Cortex of kidney (tissue), 1 donor: Measurements from ENCODE around the gene YIPF5.

ENCODE experiments used
- DNase-seq: peaks from one replicate; lab custom pipeline; 2025; lab: John Stamatoyannopoulos, UW

YIPF5 gene

DNA sequence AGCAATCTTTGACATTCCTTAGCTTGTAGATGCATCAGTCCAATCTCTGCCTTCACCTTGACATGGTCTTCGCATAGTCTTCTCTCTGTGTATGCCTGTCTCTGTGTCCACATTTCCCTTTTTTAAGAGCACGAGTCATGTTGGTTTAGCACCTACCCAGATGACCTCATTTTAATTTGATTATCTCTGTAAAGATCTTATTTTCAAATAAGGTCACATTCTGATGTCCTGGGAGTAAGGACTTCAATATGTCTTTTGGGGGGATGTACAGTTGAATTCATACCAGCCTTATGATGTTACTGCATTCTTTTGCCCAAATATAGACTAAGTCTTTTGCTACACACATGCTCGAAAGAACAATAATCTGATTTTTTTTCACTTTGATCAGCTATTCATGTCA lies 7.1 kb upstream of the YIPF5 start:
- no peak for DNase-seq

DNA sequence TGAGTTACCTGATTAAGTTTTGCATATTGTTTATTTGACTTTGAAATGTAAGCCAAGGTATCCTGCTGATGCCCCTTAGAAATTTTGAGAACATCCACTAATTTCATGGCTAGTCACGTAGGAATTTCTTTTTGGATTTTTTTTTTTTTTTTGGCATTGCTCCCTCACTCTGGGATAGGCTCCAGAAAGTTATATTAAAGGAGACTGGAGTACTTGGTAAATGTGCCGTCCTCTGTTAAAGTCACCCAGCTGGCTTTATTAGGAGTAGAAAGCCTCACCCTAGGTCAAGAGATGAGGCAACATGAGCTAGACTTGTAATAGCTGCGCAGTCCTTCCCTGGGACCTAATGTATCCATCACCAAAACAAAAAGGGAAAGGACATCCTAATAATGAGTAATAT lies 3.3 kb upstream of the YIPF5 start:
- DNase-seq: no peak

DNA sequence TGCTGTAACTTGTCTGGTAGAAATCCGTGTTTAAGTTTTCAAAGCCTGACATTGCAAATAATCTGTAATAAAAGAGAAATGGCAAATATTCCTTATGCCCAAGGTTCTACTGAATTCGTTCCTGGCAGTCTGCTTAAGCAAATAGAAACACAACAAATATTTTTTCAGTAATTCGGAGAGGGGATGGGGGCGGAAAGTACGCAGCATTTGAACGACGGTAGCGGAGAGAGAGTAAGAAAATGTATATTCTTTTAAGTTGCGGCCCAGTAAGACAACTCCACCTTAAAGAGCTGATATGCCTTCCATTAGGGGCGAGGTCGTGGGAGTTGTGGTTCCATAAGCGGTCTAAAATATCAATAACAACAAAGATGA lies 569 bp downstream of the YIPF5 start:
- no peak for DNase-seq

DNA sequence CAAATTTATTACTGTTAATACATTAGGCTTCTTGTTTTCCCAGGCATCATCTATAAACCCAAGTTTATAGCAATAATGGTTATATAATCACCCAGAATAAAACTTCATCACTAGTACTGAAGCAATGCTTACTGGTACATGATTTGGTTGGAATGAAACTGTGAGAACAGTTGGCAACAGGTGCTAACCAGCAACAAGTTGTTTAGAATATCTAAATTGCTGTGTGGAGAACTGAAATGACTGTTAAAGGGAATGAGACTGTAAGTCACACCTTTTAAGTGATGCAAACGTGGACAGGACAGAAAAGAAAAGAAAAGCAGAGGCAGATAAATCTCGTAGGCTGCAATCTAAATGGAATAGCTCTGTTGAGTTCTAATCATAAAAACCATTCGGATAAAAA lies 2.5 kb downstream of the YIPF5 start:
- no peak for DNase-seq

DNA sequence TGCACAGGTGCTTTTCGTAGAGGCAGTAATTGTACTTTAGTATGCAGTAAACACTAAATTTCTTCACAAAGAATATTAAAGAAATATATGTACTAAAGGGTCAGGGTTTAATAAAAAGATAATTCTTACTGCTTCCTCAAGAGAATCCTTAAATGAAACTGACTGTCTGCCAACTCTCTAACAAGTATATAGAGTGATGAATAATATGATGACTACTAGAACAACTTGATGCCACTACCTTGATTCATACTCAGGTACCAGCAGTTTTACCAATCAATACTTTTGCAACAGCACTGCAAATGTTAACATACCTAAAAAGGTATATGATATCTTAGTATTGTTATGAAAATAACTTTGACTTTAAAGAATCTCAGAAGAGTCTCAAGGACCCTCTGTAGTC lies 3.8 kb downstream of the YIPF5 start:
- DNase-seq: no peak

DNA sequence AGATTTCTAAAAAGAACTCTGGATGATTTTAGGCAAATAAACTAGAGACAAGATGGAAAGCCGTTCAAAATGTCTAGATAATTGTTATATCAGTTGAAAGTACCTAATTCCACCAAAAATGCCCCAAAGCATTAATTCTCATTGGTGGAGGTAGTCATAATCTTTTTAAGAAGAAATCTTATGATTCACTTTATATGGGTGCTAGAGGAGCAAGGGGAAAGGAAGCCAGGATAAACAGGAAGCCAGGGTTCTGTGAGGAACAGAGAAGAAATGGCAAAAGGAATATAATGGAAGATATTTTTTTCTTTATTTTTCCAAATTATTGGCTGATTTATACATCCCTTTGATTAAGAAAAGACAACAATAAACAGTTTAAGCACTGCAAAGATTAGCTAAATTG lies 7.8 kb downstream of the YIPF5 start:
- no peak for DNase-seq

DNA sequence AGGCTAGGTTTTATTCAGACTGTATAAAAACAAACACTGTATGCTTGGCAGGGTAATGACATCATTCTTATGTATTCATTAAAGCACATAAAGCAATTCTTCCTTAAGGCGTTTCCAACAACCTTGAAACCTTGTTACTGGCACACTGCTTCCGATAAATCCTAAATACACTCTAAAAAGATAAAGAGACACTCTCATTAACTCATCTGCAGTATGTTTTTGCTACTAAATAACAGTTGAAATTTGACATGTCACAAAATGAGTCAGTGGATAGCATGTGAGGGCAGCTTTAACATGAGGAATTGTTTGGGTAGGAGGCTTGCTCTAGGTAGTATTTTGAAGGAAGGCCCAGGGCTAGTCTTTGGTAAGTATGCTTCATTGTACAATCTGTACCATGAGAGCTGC lies 13.7 kb downstream of the YIPF5 start:
- no peak for DNase-seq

DNA sequence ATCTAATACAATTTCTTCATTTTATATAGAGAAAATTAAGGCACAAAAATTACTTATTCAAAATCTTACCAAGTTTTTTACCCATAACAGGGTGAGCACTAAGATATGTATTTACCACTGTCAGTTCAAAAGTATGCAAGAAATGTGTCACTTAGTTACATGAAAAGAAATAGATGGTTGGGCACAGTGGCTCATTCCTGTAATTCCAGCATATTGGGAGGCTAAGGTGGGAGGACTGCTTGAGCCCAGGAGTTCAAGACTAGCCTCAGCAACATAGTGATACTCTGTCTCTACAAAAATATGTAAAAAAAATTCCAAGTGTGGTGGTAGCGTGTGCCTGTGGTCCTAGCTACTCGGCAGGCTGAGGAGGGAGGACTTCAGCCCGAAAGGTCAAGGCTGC lies 19.4 kb downstream of the YIPF5 start:
- DNase-seq: no peak

DNA sequence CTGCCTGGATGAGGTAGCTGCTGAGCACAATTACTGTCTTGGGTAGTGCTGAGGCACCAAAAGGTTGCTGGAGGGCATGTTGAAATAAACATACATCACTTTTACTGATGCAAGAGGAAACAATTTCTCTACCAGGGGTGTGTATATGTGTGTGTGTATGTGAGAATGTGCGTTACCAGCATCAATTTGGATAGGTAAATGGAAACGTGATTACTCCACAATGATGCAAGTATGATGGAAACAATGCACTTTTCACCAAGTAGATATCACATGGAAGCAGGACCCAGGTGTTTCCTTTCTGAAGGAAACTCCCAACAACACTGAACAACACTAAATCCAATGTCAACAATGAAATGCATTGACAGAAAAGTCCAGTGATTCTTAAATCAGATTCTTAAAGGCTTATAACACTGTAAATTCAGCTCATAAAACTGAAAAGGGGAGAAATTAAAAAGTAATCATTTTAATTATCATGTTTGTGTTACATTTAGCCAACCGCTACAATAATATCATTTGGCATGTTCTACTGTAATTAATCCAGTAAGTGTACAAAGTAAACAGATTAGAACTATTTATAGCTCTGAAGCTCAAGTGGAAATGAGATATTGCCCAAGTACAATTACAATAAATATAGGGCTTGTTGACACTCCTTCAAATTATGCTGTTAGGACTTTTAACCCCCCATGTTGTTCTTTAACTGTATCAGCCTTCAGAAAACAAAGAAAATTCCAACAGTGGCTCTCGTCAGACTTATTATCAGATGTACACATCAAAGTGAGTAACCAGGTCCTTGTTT lies 25.3 kb downstream of the YIPF5 start:
- no peak for DNase-seq

DNA sequence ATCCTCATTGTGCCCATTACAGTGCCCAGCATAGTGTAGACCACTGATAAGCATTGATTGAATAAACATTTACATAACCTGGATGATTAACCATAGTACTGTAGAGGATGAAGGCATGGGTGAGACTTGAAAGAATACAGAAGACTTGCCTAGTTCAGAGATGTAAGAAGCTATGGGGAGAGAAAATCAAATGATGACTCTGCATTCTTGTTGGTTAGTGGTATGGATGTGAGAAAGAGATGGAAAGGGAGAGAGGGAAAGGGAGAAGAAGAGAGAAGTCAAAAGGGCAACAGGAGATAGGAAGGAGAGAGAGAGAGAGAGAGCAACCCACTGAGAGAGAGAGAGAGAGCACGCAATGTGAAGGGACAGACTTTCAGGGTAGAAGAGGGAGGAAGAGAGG lies 26.8 kb downstream of the YIPF5 start:
- DNase-seq: no peak

DNA sequence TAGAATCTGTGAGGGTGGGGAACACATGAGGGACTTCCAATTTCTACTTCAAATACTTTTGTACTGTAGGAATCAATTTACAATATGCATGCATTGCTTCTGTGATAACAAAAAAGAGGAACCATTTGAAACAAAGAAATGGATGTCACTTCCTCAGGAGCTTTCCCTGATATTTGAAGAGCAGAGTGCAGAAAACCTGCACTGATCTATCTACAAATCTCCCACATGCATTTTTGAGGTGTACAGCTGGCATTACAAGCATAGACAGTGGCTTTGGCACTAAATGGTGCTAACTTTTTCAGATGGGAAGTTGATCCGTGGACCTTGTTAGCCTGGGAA lies 27.7 kb downstream of the YIPF5 start:
- DNase-seq: no peak

DNA sequence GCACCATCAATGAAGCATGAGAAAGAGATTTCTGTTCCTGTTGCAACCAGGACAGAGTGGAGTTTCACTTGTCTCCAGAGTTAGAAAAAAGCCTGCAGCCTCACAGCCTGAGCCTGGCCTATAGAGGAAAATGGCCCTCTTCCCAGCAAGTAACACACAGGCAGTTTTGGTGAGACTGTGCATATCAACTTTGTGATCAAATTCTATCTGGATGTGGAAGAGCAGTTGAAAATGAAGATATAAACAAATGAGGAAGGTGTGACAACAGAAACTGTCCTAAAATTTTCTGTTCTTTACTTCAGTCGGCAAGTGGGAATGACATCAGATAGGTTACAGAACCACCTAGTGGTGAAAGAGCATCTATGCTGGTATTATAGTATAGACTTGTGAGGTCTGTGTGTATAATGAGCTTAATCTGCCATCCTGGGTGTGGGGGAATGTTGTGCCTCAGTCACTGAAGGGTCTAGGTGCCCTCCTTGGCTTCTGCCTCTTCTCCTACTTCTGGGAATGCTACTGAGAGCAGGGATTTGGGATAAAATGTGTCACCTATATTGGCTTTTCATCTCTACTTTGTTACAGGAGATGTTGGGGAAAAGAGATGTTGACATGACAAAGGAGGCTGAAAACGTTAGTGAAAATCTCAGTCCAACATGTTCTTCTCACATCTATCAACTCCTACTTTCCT lies 28.2 kb downstream of the YIPF5 start:
- no peak for DNase-seq

DNA sequence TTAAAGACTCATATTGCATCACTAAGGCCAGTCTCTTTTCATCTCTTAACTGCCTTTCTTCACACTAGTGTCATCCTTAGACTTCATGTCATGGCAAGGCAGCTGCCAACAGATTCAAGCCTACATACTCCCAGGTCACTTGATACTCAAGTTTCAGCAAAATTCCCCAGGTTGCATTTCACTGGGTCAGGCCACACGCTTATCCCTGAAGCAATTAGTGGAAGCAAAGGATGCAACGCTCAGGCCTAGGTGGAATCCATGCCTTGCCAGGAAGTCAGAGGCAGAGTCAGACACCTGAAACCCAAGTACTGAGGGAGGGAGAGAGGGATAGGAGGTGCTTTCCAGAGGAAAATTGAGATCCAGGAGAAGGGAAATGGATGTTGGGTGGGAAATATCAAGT lies 28.9 kb downstream of the YIPF5 start:
- DNase-seq: no peak

DNA sequence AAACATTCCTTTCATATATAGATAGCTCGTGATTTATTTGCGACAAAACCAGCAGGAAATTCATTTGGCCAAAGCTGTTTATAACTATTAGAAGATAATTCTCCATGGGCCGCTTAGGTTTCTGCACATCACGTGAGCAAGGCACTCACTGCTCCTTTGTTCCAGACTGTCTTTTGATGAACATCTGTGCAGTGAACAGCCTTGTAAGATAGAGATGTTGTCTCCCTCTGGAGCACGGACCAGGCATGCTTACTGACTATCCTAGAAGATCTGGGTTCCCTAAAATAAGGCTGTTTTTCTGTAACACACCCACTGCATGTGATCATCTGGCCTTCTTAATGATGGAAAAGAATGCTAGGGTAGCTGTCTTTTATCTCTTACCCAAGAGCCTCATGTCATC lies 30.9 kb downstream of the YIPF5 start:
- no peak for DNase-seq

DNA sequence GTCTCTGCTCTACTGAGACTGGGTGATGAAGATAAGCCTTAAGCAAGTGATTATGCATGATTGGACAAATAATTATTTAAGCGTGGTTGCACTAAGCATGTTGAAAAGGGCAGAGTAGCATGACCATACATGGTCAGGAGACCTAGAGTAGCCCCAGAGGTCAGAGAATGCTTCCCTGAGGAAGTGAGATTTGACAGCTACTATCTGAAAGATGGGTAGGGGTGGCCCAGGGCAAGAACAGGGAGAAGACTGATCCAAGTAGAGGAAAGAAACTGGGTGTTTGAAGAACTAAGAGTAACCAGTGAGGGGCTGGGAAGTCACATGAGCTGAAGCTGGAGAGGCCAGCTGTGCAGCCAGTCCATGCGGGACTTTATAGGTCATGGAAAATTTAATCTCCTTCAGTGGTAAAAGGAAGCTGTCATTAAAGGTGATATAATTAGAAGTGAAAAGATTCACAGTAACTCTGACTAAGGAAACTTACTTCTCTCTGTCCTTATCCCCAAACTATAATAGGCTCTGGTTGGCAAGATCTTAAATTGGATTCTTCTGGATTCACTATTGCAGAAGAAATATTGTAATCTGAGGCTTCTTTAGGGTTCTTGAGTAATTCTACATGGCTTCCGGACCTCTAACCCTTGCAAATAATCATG lies 35.2 kb downstream of the YIPF5 start:
- DNase-seq: no peak

DNA sequence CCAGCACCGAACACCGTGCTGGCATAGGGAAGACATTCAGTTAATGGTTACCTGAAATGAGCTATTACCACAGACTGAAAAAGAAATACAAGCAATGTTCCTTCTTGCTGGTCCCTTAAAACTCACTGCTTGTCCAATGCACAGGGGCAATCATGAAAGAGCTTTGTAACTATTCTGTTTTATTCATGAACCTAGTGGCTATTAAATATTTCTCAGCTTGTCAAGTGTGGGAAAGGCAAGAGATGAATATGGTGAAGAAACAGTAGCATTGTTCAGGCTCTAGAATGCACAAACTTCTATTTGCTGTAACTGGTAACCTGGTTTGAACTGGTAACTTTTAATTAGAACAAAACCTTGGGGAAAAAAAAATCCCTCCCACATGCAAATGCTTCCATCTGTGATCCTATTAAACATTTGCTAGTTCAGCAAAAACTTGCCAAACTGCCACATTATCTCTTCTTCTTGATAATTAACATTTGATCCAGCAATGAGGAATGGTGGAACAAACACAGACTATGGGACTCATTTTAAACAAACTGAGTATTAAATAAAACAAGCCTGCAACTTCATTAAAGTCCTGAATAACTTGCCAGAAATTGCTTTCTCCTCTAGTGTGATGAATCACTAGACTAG lies 36.1 kb downstream of the YIPF5 start:
- no peak for DNase-seq

DNA sequence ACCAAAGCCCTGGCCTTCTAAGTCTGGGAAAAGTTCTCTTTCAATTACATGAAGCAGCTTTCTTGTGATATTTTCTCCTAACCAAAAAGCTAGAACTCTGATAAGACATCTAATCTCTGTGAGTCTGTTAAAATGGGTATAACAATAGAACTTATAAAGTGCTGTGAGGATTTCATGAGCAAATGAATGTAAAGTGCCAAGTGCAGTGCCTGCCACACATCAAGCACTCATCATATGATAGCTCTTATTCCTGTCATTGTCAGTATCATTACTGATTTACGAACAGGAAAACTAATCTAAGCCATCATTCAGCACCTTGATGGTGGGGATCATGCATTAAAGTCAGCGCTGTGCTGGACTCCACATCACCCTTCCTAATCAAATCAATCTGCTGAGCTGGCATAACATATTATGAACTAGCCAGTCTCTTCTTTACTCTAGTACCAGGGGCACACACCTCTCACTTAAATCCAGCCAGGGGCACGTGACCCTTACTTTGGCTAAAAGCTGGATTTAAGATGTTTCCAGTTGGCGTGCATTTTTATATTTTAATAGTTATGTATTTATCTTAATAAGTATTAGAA lies 37.3 kb downstream of the YIPF5 start:
- DNase-seq: no peak

DNA sequence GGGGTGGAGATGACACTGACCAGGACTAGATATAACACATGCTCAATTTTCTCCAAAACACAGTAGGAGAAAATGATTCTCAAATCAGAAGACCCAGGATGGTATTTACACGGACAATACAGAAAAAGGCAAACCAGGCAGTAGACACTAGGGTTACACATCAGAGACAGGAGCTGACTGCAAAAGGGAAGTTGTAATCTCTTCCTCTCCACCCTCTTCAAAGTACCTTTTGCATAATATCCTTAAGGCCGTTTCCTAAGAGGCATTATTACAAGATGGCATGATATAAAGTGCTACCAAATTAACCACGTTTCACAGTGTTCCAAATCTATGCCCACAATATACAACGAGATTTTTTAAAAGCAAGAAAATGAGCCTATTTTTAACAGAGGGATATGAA lies 39.2 kb downstream of the YIPF5 start:
- no peak for DNase-seq

DNA sequence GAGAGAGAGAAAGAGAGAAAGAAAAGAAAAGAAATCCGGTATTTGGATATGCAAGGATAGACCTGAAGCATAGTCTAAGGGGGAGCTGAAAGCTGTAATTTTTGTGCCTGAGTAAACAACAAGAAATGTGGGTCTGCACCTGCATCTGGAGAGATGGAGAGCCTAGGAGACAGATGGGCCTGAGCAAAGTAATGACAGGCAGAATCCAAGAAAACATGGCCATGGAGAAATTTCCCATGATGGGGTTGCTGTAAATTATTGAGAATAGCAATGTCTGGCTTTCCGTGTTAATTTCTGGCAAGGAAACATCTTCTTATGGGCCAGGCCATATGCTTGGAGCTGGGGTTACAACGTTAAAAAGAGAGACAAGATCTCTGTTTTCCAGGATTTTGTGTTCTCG lies 40.2 kb downstream of the YIPF5 start:
- no peak for DNase-seq

DNA sequence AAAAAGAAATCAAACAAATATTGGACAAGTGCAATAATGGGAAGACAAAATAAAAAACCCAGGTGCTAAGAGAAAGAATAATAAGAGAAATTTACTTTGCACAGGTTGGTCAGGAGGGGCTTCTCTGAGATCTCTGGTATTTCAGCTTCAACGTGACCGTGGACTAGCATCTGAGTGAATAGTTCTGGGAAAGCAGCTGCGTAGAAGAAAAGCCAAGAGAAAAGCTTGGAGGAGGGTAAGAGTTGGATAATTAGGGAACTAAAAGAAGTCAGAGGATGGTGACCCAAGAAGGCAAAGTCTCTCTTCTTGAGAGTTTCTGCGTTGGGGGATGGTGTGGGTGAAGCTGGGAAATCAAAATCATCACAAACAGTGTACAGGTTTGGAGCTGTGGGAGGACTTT lies 41.6 kb downstream of the YIPF5 start:
- DNase-seq: no peak

DNA sequence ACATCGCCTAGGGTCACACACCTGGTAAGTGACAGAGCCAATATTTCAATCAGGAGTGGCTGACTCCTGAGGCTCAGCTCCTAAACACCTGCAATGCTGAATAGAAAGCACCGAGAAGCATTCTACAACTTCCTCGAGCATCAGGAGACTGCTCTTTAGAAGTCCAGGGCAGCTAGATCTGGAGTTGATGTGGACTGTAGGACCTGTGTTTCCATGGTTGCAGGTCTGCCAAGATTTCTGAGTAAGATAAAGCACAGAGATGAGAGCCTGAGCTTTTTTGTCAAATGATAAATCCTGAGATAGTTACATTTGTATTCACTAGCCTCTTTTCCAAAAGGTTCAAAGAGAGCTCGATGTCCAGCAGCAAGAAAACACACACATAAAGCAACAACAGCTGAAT lies 43.8 kb downstream of the YIPF5 start:
- no peak for DNase-seq

DNA sequence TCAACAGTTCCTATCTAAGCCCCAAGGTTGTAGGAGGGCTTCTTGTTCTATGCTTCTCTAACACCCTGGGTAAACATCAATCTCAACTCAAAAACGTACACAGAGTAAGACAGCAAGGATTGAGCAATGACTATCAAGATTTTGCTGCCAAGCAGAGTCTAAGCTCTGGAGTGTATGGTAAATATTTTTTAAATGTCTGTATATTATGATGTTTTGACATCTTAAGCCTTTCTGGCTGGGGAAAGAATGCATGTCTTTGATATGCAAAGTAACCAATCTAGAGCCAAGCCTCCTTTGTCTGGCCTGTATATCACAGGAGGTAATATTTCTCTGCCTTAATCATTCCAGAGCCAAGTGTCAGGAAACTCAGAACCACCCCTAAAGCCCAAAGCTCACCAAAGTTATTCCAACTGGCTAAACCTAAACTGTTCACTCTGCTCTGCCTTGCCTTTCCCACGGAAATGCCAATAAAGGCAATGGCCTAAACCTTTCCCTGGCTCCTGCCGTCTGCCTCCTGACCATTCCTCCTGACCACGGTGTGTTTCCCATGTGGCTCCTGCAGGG lies 45.2 kb downstream of the YIPF5 start:
- no peak for DNase-seq
